ENCODE data around the gene RASA3.
"Not testable (repeated sequence)": the region's sequence is repeated elsewhere in the genome, so short reads cannot be mapped to it uniquely, and the experiment has no call there.

RASA3 gene

GRCh38 chr13:114002009-114002544 lies 130.3 kb downstream of the RASA3 start:
- no peak for DNase-seq (ENCODE audit: low spot score)

GRCh38 chr13:114001331-114002008 lies 131.0 kb downstream of the RASA3 start:
- no peak for DNase-seq (ENCODE audit: low spot score)

DNA sequence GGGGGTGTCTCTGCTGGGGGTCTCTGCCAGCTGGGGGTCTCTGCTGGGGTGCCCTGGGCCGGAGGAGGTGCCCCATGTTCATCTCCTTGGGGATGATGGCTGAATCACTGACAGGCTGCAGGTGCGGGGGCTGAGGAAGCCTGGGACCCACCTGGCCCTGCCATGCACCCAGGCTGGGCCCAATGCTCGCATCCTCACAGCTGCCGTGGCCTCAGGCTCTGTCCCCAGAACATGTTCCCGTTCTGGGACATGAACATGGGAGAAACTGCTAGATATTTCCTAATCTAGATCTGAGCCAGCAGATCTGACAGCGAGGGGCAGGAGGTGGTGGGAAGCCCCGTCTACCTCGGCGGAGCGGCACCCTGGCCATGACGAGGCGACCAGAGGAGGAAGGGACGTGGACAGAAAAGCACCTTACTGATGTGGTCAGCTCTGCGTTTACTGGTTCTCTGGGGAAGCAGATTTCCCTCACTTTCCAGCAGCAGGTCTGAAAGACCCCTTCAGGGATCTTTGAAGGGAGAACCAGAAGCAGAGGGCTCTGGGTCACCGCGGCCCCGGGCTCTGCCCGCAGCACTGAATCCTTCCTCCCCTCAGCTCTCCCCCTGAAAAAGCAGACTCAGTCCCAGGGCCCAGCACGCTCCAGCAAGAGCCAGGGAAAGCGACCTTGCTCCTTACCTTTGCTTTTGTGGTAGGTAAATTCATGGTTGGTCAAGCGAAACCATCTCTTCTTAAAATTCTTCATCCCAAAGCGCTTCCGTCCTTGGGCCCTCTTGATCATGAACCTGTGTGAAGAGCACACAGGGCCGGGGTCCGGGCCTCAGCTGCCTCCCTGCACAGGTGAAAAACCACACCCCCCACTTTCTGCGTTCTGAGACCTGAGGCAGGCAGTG lies 132.0 kb downstream of the RASA3 start:
- DNase-seq (ENCODE audit: low spot score) = no peak

- DNase-seq (ENCODE audit: low spot score) = no peak
These were observed 132.9 kb downstream of the RASA3 start for GRCh38 chr13:113999618-113999910.

- no peak for DNase-seq (ENCODE audit: low spot score)
These were observed 133.4 kb downstream of the RASA3 start for GRCh38 chr13:113998781-113999617.

DNA sequence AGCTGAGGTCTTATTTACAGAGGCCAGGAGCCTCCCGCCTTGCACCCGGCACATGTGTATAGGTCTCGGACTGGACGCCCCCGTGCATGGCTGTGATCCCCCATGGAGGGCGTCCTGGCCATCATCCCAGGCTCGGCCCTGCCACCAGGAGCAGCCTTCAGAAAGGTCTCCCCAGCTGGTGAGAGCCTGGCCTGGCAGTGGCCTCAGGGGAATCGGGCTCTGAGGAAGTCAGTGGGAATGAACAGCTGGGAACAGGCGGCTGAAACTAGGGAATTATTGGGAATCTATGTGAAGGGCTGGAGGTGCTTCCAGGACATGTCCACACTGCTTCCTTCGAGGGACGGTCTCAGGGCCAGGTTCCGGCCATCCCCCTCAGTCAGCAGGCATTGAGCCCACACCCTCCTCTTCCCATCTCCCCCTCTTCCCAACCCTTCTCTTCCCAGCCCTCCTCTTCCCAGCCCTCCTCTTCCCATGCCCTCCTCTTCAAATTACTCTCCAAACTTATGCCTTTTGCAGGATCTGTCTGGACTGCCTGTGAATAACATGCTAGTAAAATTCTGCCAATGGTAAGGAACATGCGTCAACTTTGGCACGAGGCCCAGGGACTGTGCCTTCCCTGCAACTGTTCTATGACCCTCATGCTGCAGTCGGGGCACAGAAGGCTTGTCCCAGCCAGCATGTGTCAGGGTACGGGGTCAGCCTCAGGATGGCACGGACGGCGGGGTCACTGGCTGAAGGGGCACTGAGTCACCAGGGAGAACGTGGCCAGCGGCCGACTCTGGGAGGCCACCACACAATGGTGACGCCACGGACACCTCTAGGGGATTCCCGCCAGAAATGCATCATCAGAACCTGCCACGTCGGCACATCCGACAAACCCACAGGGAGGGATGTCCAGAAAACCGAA lies 134.3 kb downstream of the RASA3 start:
- DNase-seq (ENCODE audit: low spot score) = no peak

DNA sequence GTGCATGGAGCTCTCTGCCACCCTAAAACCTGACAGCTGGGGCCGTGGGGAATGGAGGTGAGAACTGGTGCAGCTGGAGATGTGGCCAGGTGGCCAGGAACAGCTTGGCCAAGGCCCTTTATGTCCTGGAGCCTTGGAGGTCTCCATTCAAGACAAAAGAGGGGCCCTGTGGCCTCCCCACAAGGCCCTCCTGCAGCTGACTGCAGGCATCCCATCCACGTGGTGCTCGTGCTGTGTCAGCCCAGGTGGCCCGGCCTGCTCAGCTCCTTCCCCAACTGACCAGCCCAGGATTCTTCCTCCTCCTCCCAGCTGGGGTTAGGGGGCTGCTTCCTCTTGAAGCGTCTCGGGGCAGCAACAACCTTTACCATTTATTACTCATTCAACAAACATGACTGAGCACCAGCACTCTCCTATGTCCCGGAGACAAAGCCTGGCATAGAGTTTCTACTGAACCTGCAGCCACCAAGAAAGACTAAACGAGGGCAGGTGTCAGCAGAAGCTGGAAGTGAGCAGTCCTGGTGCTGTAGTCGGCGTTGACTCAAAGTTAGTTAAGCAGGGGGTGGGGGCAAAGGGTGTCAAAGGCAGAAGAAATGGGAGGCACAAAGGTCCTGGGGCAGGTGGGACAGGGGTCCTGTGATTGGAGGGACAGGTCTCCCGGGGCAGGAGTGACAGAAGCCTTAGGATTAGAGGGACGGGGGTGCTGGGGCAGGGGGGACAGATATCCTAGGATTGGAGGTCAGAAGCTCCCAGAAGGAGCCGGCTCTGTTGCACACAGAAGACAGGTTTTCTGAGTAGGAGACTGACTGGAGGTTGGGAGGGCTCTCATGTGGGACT lies 135.3 kb downstream of the RASA3 start:
- DNase-seq (ENCODE audit: low spot score) = no peak

GRCh38 chr13:113996081-113996911 lies 136.1 kb downstream of the RASA3 start:
- no peak for DNase-seq (ENCODE audit: low spot score)

DNA sequence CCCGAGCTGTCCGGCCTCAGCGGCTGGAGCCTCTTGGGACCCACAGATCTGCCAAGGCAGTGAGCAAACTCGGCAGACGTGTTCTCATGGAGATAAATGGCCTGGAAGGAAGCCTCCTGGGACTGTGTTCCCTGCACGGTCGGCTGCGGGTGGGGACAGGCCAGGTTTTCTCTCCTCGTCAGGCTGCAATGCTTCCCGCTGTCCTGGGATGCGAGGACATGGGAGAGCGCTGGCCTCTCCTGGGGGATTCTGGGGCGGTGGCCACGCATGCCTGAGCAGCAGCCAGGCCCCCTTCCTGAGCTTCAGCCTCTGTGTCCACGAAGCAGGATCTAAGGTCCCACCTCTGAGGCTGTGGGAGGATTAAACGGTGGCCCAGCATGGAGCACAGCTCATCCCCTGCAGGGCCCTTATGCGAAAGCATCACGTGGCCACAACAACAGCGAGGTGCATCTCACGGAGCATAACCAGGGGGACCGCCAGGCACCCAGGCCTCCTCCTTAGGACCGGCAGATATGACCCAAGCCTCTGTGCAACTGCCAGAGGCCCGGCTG lies 137.3 kb downstream of the RASA3 start:
- DNase-seq (ENCODE audit: low spot score) = no peak

DNA sequence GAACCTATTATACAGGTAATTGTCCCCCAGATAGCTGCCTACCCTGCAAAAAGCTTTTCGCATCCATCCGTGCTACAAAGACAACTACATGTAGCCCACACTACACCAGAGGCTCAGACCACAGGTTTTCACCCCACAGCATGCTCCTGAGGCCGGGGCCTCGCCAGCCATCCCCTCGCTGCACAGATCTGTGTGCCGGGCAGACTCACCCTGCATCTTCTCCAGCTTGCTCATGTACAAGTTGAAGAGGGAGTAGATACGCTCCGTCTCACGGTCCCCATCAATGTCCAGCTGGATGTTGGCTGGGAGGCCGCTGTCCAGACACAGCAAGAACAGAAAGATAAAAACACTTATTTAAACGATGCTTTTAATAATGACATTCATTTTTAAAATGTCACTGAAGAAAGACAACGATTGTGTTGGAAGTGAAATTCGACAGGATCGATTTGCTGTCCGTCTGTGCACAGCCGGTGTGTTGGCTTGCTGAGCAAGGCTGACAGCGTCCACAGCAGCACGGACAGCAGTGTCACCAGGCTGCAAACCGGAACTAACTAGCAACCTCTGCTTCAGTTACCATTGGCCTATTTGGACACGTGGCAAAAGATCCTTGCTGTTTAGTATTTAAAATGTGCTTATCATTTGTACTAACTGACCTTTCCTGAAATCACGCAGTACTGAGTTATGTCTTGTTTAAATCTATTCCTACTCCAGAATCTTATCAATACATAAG lies 140.0 kb downstream of the RASA3 start:
- no peak for DNase-seq (ENCODE audit: low spot score)

DNA sequence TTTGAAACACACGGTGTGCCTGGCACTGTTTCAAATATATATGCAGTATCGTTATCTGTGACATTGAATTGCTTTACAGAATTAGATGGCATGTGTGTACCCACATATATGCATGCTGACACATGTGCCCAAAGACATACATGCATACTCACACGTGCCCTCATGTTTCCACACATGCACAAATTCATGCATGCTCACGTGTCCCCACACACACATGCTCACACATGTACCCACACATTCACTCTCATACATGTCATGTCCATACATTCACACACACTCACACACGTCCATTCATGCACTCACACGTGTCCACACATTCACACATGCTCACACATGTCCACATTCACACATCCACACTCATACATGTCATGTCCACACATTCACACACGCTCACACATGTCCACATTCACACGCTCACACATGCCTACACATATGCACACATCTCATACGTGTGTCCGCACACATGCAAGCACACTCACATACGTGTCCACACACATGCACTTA lies 140.7 kb downstream of the RASA3 start:
- no peak for DNase-seq (ENCODE audit: low spot score)

- peak; percentile 25 for DNase-seq (ENCODE audit: low spot score)
These were observed 141.2 kb downstream of the RASA3 start for GRCh38 chr13:113991191-113991669.

- no peak for DNase-seq (ENCODE audit: low spot score)
These were observed 142.0 kb downstream of the RASA3 start for GRCh38 chr13:113990321-113990837.

- DNase-seq (ENCODE audit: low spot score) = no peak
These were observed 142.7 kb downstream of the RASA3 start for GRCh38 chr13:113989585-113990300.

- not testable (repeated sequence) for DNase-seq (ENCODE audit: low spot score)
These were observed 143.6 kb downstream of the RASA3 start for GRCh38 chr13:113988859-113989258.

- DNase-seq (ENCODE audit: low spot score) = no peak
These were observed 150.1 kb downstream of the RASA3 start for GRCh38 chr13:113982296-113982661.

DNA sequence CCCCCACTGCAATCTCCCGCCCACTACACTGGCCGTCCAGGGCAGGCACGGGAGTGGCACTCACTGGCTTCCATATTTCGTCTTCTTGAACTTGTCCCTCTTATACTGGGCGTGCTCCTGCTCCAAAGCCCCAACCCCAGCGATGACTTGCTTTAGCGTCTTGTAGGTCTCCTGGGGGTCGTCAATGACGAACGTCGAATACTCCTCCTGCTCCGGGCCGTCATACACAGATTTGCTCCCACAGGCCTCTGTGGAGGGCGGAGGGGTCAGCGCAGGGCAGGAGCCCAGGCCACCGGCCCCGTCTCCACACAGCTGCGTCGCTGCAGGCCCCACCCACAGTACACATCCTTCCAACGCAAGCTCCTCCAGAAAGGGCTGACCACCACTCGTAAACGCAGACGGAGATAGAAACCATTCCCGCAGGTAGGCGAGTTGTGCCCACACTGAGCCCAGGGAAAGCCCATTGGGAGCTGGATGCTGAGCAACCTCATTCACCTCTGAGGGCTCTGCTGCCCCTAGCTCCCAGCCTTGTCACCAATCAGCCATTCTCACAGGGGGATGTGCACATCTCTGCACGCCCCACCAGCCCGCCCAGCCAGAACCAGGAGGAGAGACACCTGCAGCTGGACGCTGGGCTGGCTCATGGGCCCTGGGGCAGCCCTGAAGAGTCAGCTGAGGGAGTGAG lies 150.7 kb downstream of the RASA3 start:
- no peak for DNase-seq (ENCODE audit: low spot score)
